ENCODE data around the gene FETUB.
"Not testable (repeated sequence)": the region's sequence is repeated elsewhere in the genome, so short reads cannot be mapped to it uniquely, and the experiment has no call there.

Gene FETUB

DNA sequence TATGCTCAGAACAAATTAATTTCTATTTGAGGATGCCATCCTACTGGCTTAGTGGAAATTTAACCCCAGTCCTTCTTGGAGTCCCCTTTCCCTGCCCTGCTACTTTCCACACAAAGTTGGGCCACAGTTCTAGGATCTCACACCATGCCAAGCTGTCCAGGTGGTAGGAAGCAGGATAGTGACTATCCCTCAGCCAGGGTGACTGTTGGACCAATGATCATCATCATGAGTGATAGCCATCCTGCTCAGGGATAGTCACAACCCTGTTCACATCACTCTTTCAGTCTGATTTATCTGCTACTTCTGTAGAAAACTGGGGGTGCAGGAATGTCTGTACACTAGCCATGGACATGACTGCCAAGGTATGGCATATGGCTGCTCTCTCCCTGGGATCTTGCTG lies 38.4 kb downstream of the FETUB start:
- TF ChIP-seq JUND (IDR thresholded peaks at IDR 0.05; ENCODE audit: low read depth): no peak
- DNase-seq (ENCODE audit: low read depth in 1 of 2, low spot score in 1 of 2): no peak
- in situ Hi-C loops (cut with HindIII; ENCODE audit: low pct_unique_long_range_greater_than_20kb, low sequenced_read_pairs): no loop called here

- TF ChIP-seq JUND (IDR thresholded peaks at IDR 0.05; ENCODE audit: low read depth): no peak
- no peak for DNase-seq (ENCODE audit: low read depth in 1 of 2, low spot score in 1 of 2)
- in situ Hi-C loops (cut with HindIII; ENCODE audit: low pct_unique_long_range_greater_than_20kb, low sequenced_read_pairs): no loop called here
Observed at GRCh38 chr3:186679151-186679550, 39.0 kb downstream of the FETUB start.

DNA sequence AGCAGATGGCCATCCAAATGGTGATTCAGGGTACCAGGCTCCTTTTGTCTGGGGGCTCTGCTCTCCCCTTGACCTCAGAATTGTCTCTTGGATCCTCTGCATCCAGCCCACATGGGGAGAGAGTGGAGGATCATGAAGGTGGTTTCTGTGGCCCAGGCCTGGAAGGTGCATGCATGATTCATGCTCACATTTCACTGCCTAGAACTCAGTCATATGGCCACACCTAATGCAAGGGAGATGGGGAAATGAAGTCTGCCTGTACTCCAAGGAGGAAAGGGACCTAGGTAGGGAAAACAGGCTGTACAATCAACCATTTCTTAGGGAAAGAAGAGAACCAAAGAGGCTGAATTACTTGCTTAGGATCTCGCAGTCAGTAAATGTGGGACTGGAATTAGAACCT lies 40.7 kb downstream of the FETUB start:
- no peak for DNase-seq (ENCODE audit: low read depth in 1 of 2, low spot score in 1 of 2)
- in situ Hi-C loops (cut with HindIII; ENCODE audit: low pct_unique_long_range_greater_than_20kb, low sequenced_read_pairs): no loop called here
- TF ChIP-seq JUND (IDR thresholded peaks at IDR 0.05; ENCODE audit: low read depth): no peak

DNA sequence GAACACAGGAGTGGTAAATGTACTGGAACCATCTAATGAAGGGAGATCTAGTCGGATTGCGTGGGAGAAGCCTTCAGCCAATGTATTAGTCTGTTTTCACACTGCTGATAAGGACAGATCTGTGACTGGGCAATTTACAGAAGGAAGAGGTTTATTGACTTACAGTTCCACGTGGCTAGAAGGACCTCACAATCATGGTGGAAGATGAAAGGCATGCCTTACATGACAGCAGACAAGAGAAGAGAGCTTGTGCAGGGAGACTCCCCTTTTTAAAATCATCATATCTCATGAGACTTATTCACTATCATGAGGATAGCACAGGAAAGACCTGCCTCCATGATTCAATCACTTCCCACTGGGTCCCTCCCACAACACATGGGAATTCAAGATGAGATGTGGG lies 42.6 kb downstream of the FETUB start:
- DNase-seq (ENCODE audit: low read depth in 1 of 2, low spot score in 1 of 2): no peak
- TF ChIP-seq JUND (IDR thresholded peaks at IDR 0.05; ENCODE audit: low read depth): no peak
- in situ Hi-C loops (cut with HindIII; ENCODE audit: low pct_unique_long_range_greater_than_20kb, low sequenced_read_pairs): no loop called here

DNA sequence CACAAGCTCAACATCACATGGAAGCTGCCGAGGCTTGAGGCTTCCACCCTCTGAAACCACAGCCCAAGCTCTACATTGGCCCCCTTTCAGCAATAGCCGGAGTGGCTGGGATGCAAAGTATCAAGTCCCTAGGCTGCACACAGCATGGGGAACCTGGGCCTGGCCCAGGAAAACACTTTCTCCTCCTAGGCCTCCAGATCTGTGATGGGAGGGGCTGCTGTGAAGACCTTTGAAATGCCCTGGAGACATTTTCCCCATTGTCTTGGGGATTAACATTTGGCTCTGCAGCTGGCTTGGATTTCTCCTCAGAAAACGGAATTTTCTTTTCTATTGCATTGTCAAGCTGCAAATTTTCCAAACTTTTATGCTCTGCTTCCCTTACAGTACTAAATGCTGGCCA lies 43.8 kb downstream of the FETUB start:
- no peak for DNase-seq (ENCODE audit: low read depth in 1 of 2, low spot score in 1 of 2)
- in situ Hi-C loops (cut with HindIII; ENCODE audit: low pct_unique_long_range_greater_than_20kb, low sequenced_read_pairs): no loop called here
- TF ChIP-seq JUND (IDR thresholded peaks at IDR 0.05; ENCODE audit: low read depth): no peak

- in situ Hi-C loops (cut with HindIII; ENCODE audit: low pct_unique_long_range_greater_than_20kb, low sequenced_read_pairs); DNase-seq (ENCODE audit: low read depth in 1 of 2, low spot score in 1 of 2): not testable (repeated sequence)
Observed at GRCh38 chr3:186686475-186686874, 46.3 kb downstream of the FETUB start.

DNA sequence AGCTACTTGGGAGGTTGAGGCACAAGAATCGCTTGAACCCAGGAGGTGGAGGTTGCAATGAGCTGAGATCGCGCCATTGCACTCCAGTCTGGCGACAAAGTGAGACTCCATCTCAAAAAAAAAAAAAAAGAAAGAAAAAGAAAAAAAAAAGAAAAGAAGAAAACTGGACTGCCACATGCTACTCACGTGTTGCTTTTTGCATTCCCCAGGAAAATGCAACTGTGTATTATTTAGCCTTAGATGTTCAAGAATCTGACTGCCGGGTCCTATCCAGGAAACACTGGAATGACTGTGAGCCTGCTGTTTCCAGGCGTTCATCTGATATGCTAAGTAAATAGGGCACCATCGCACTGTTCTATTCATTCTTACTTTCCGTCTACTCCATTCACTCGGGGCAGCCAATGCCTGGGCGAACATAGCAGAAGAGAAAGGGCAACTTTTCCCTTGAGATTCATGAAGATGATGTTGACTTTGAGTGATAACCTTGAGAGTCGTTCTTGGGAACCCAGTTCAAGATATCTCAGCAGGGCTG lies 47.0 kb downstream of the FETUB start:
- no peak for TF ChIP-seq JUND (IDR thresholded peaks at IDR 0.05; ENCODE audit: low read depth)
- in situ Hi-C loops (cut with HindIII; ENCODE audit: low pct_unique_long_range_greater_than_20kb, low sequenced_read_pairs): no loop called here
- DNase-seq (ENCODE audit: low read depth in 1 of 2, low spot score in 1 of 2): no peak

- DNase-seq (ENCODE audit: low read depth in 1 of 2, low spot score in 1 of 2); in situ Hi-C loops (cut with HindIII; ENCODE audit: low pct_unique_long_range_greater_than_20kb, low sequenced_read_pairs): not testable (repeated sequence)
Observed at GRCh38 chr3:186690304-186690703, 50.1 kb downstream of the FETUB start.

GRCh38 chr3:186691676-186692075 lies 51.5 kb downstream of the FETUB start:
- no peak for TF ChIP-seq JUND (IDR thresholded peaks at IDR 0.05; ENCODE audit: low read depth)
- in situ Hi-C loops (cut with HindIII; ENCODE audit: low pct_unique_long_range_greater_than_20kb, low sequenced_read_pairs): no loop called here
- no peak for DNase-seq (ENCODE audit: low read depth in 1 of 2, low spot score in 1 of 2)

DNA sequence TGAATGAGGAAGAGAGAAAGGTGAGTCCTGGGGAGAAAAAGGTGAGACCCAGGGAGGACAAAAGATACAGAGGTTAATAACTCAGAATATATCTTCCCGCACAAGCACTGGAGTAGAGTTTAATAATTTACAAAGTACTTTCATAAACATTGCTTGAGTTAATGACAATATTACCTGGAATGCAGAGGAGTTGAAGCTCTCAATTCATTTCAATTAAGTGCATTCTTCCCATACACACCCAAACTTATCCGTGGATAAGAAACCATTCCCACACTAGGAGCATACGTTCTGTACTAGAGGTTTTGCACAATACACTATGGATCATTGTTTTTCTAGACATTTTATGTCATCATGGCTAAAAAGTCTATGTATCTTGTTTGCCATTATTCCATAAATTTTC lies 53.6 kb downstream of the FETUB start:
- in situ Hi-C loops (cut with HindIII; ENCODE audit: low pct_unique_long_range_greater_than_20kb, low sequenced_read_pairs): no loop called here
- no peak for DNase-seq (ENCODE audit: low read depth in 1 of 2, low spot score in 1 of 2)
- no peak for TF ChIP-seq JUND (IDR thresholded peaks at IDR 0.05; ENCODE audit: low read depth)

DNA sequence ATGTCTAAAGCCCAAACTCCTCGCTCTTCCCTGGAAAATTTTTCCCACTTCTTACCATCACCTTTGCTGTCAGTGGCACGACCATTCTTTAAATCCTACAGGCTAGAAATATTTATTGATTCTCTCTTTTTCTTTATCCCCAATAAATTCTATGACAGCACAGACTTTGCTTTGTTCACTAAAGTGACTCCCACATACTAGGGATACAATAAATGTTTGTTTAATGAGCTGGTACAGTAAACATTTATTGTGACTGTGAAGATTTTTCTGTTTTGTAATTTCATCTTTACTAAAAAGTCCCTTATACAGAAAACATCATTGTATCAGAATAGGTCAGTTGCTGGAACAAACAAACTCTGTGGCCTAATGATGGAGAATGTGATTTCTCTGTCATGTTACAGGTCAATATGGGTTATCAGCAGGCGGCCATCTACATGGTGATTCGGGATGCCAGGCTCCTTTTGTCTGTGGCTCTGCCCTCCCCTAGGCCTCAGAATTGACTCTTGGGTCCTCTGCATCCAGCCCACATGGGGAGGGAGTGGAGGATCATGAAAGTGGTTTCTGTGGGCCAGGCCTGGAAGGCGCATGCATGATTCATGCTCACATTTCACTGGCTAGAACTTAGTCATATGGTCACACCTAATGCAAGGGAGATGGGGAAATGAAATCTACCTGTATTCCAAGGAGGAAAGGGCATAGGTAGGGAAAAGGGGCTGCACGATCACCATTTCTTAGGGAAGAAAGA lies 54.3 kb downstream of the FETUB start:
- DNase-seq (ENCODE audit: low read depth in 1 of 2, low spot score in 1 of 2): no peak
- in situ Hi-C loops (cut with HindIII; ENCODE audit: low pct_unique_long_range_greater_than_20kb, low sequenced_read_pairs): no loop called here
- no peak for TF ChIP-seq JUND (IDR thresholded peaks at IDR 0.05; ENCODE audit: low read depth)

DNA sequence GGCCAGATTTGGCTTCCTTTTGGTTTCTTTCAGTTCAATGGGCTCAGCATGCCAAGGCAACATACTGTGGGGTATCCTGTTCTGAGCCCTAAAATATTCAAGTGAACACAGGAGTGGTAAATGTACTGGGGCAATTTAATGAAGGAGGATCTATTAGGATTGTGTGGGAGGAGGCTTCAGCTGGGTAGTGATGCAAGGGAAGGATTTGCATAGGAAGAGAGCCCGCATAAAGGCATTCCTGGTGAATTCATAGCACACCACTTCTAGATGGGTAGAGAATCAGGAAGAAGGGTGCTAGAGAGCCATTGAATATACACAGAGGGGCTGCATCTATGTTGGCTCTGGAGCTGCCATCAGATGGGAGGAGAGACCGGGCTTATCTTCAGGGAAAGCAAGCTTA lies 56.3 kb downstream of the FETUB start:
- in situ Hi-C loops (cut with HindIII; ENCODE audit: low pct_unique_long_range_greater_than_20kb, low sequenced_read_pairs): no loop called here
- no peak for TF ChIP-seq JUND (IDR thresholded peaks at IDR 0.05; ENCODE audit: low read depth)

GRCh38 chr3:186697510-186697909 lies 57.3 kb downstream of the FETUB start:
- in situ Hi-C loops (cut with HindIII; ENCODE audit: low pct_unique_long_range_greater_than_20kb, low sequenced_read_pairs): no loop called here
- DNase-seq (ENCODE audit: low read depth in 1 of 2, low spot score in 1 of 2): no peak
- no peak for TF ChIP-seq JUND (IDR thresholded peaks at IDR 0.05; ENCODE audit: low read depth)

More for the DNA sequence above, 56.3 kb downstream of the FETUB start:
- DNase-seq (ENCODE audit: low read depth in 1 of 2, low spot score in 1 of 2): no peak

DNA sequence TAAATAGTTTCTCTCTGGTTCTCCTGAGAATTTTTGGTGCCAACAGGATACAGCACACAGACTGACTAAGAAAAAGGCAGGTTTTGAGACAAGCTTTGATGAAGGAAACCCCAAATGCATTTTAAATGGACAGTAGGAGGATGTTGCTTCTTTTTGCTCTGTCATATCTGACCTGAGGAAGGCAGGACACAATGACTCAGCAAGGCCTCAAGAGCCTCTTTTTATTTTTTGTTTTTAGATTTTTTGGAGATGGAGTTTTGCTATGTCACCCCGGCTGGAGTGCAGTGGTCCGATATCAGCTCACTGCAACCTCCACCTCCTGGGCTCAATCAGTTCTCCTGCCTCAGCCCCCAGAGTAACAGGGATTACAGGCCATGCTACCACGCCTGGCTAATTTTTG lies 60.1 kb downstream of the FETUB start:
- TF ChIP-seq JUND (IDR thresholded peaks at IDR 0.05; ENCODE audit: low read depth): no peak
- in situ Hi-C loops (cut with HindIII; ENCODE audit: low pct_unique_long_range_greater_than_20kb, low sequenced_read_pairs): no loop called here
- no peak for DNase-seq (ENCODE audit: low read depth in 1 of 2, low spot score in 1 of 2)

DNA sequence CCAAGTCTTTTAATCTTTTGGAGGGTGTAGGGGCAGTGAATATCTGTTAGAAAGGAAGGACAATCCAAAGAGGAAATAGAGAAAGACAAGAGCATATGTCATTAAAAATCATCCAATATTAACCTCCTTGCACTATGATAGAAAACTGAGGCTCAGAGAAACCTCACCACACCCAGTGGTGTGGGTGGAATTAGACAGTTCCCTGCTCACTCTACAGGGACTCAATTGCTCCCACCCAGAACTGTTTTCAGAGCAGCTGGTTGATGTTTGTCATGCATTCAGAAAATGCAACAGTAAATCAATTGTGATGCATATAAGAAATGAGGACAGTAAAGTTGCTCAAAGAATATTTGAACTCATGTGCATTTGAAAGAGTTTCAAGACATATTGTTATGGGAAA lies 62.3 kb downstream of the FETUB start:
- DNase-seq (ENCODE audit: low read depth in 1 of 2, low spot score in 1 of 2); in situ Hi-C loops (cut with HindIII; ENCODE audit: low pct_unique_long_range_greater_than_20kb, low sequenced_read_pairs): not testable (repeated sequence)
